ENCODE data around the gene LZTFL1.

LZTFL1 gene

GRCh38 chr3:45800611-45801010 is 41.3 kb downstream of the LZTFL1 start:
- Histone ChIP-seq H3K27me3 (ENCODE audit: control insufficient read depth, insufficient read depth, low read length) (peaks cover 17% of the 10 kb centered on the region), H3K9me3 (ENCODE audit: control insufficient read depth, low read length) (no peaks in the 10 kb centered on the region), H3K36me3 (ENCODE audit: control insufficient read depth, insufficient read depth, low read length) (no peaks in the 10 kb centered on the region), H3K4me3 (ENCODE audit: low read length) (no peak overlapping the region), H3K9ac (ENCODE audit: low read length) (no peak overlapping the region), H3K4me1 (ENCODE audit: control insufficient read depth, insufficient read depth, low read length) (peaks cover 16% of the 10 kb centered on the region)

- Histone ChIP-seq H3K27me3 (ENCODE audit: control insufficient read depth, insufficient read depth, low read length) (peaks cover 23% of the 10 kb centered on the region), H3K4me1 (ENCODE audit: control insufficient read depth, insufficient read depth, low read length) (peaks cover 17% of the 10 kb centered on the region), H3K9me3 (ENCODE audit: control insufficient read depth, low read length) (no peaks in the 10 kb centered on the region)
These were observed 42.3 kb downstream of the LZTFL1 start for GRCh38 chr3:45799586-45799985.

GRCh38 chr3:45798034-45798433 is 43.9 kb downstream of the LZTFL1 start:
- no peak overlapping the region for H3K4me3 ChIP-seq (ENCODE audit: low read length)
- H3K4me1 ChIP-seq (ENCODE audit: control insufficient read depth, insufficient read depth, low read length) = peaks cover 22% of the 10 kb centered on the region
- no peak overlapping the region for H3K9ac ChIP-seq (ENCODE audit: low read length)
- no peaks in the 10 kb centered on the region for H3K9me3 ChIP-seq (ENCODE audit: control insufficient read depth, low read length)
- H3K36me3 ChIP-seq (ENCODE audit: control insufficient read depth, insufficient read depth, low read length) = no peaks in the 10 kb centered on the region
- H3K27me3 ChIP-seq (ENCODE audit: control insufficient read depth, insufficient read depth, low read length) = peaks cover 27% of the 10 kb centered on the region

More at GRCh38 chr3:45799586-45799985, 42.3 kb downstream of the LZTFL1 start:
- H3K4me3 ChIP-seq (ENCODE audit: low read length) = no peak overlapping the region
- no peaks in the 10 kb centered on the region for H3K36me3 ChIP-seq (ENCODE audit: control insufficient read depth, insufficient read depth, low read length)
- no peak overlapping the region for H3K9ac ChIP-seq (ENCODE audit: low read length)

GRCh38 chr3:45796902-45797637 is 44.8 kb downstream of the LZTFL1 start:
- Histone ChIP-seq H3K9me3 (ENCODE audit: control insufficient read depth, low read length) (no peaks in the 10 kb centered on the region), H3K9ac (ENCODE audit: low read length) (peak overlapping the region; percentile 56), H3K27me3 (ENCODE audit: control insufficient read depth, insufficient read depth, low read length) (peaks cover 27% of the 10 kb centered on the region), H3K4me1 (ENCODE audit: control insufficient read depth, insufficient read depth, low read length) (peaks cover 22% of the 10 kb centered on the region), H3K4me3 (ENCODE audit: low read length) (no peak overlapping the region), H3K36me3 (ENCODE audit: control insufficient read depth, insufficient read depth, low read length) (no peaks in the 10 kb centered on the region)

GRCh38 chr3:45795882-45796765 is 45.8 kb downstream of the LZTFL1 start, which contains the start of gene SLC6A20:
SLC6A20 (minus strand) TSS chr3:45796536; CDS start chr3:45796419, 117 bp downstream.
- Histone ChIP-seq H3K4me3 (ENCODE audit: low read length) (peak within 1 kb of the TSS; percentile 25), H3K36me3 (ENCODE audit: control insufficient read depth, insufficient read depth, low read length) (no peaks in the 10 kb centered on the region), H3K9ac (ENCODE audit: low read length) (peak within 1 kb of the TSS; percentile 56), H3K9me3 (ENCODE audit: control insufficient read depth, low read length) (no peaks in the 10 kb centered on the region), H3K4me1 (ENCODE audit: control insufficient read depth, insufficient read depth, low read length) (peaks cover 22% of the 10 kb centered on the region), H3K27me3 (ENCODE audit: control insufficient read depth, insufficient read depth, low read length) (peaks cover 27% of the 10 kb centered on the region)

GRCh38 chr3:45795509-45795881 is 46.4 kb downstream of the LZTFL1 start:
- Histone ChIP-seq H3K4me1 (ENCODE audit: control insufficient read depth, insufficient read depth, low read length) (peaks cover 20% of the 10 kb centered on the region), H3K9ac (ENCODE audit: low read length) (peak overlapping the region; percentile 56), H3K36me3 (ENCODE audit: control insufficient read depth, insufficient read depth, low read length) (no peaks in the 10 kb centered on the region), H3K4me3 (ENCODE audit: low read length) (peak overlapping the region; percentile 25), H3K9me3 (ENCODE audit: control insufficient read depth, low read length) (no peaks in the 10 kb centered on the region), H3K27me3 (ENCODE audit: control insufficient read depth, insufficient read depth, low read length) (peaks cover 27% of the 10 kb centered on the region)

GRCh38 chr3:45794660-45795059 is 47.3 kb downstream of the LZTFL1 start:
- Histone ChIP-seq H3K4me1 (ENCODE audit: control insufficient read depth, insufficient read depth, low read length) (peaks cover 17% of the 10 kb centered on the region), H3K36me3 (ENCODE audit: control insufficient read depth, insufficient read depth, low read length) (no peaks in the 10 kb centered on the region), H3K4me3 (ENCODE audit: low read length) (no peak overlapping the region), H3K9ac (ENCODE audit: low read length) (no peak overlapping the region), H3K27me3 (ENCODE audit: control insufficient read depth, insufficient read depth, low read length) (peaks cover 27% of the 10 kb centered on the region), H3K9me3 (ENCODE audit: control insufficient read depth, low read length) (no peaks in the 10 kb centered on the region)

- no peaks in the 10 kb centered on the region for H3K36me3 ChIP-seq (ENCODE audit: control insufficient read depth, insufficient read depth, low read length)
- no peak overlapping the region for H3K4me3 ChIP-seq (ENCODE audit: low read length)
- H3K9ac ChIP-seq (ENCODE audit: low read length) = no peak overlapping the region
- H3K27me3 ChIP-seq (ENCODE audit: control insufficient read depth, insufficient read depth, low read length) = peaks cover 27% of the 10 kb centered on the region
- H3K4me1 ChIP-seq (ENCODE audit: control insufficient read depth, insufficient read depth, low read length) = peaks cover 17% of the 10 kb centered on the region
- no peaks in the 10 kb centered on the region for H3K9me3 ChIP-seq (ENCODE audit: control insufficient read depth, low read length)
These were observed 47.8 kb downstream of the LZTFL1 start for GRCh38 chr3:45794177-45794560.

- H3K9me3 ChIP-seq (ENCODE audit: control insufficient read depth, low read length) = no peaks in the 10 kb centered on the region
- H3K4me3 ChIP-seq (ENCODE audit: low read length) = no peak overlapping the region
- H3K9ac ChIP-seq (ENCODE audit: low read length) = no peak overlapping the region
- H3K36me3 ChIP-seq (ENCODE audit: control insufficient read depth, insufficient read depth, low read length) = no peaks in the 10 kb centered on the region
- H3K27me3 ChIP-seq (ENCODE audit: control insufficient read depth, insufficient read depth, low read length) = peaks cover 27% of the 10 kb centered on the region
- peaks cover 17% of the 10 kb centered on the region for H3K4me1 ChIP-seq (ENCODE audit: control insufficient read depth, insufficient read depth, low read length)
These were observed 48.3 kb downstream of the LZTFL1 start for GRCh38 chr3:45793482-45794176.

GRCh38 chr3:45792516-45793172 is 49.3 kb downstream of the LZTFL1 start:
- Histone ChIP-seq H3K4me3 (ENCODE audit: low read length) (no peak overlapping the region), H3K9me3 (ENCODE audit: control insufficient read depth, low read length) (no peaks in the 10 kb centered on the region), H3K36me3 (ENCODE audit: control insufficient read depth, insufficient read depth, low read length) (no peaks in the 10 kb centered on the region), H3K4me1 (ENCODE audit: control insufficient read depth, insufficient read depth, low read length) (peaks cover 17% of the 10 kb centered on the region), H3K27me3 (ENCODE audit: control insufficient read depth, insufficient read depth, low read length) (peaks cover 27% of the 10 kb centered on the region), H3K9ac (ENCODE audit: low read length) (no peak overlapping the region)

- no peaks in the 10 kb centered on the region for H3K9me3 ChIP-seq (ENCODE audit: control insufficient read depth, low read length)
- H3K4me1 ChIP-seq (ENCODE audit: control insufficient read depth, insufficient read depth, low read length) = peaks cover 16% of the 10 kb centered on the region
- no peaks in the 10 kb centered on the region for H3K36me3 ChIP-seq (ENCODE audit: control insufficient read depth, insufficient read depth, low read length)
- peaks cover 24% of the 10 kb centered on the region for H3K27me3 ChIP-seq (ENCODE audit: control insufficient read depth, insufficient read depth, low read length)
- H3K9ac ChIP-seq (ENCODE audit: low read length) = no peak overlapping the region
- H3K4me3 ChIP-seq (ENCODE audit: low read length) = no peak overlapping the region
These were observed 49.9 kb downstream of the LZTFL1 start for GRCh38 chr3:45792036-45792435.
